Large intestine (tissue), 3 donors: ENCODE results near the gene KLC1. TPM values are rescaled to one million over a fixed set of nuclear protein-coding genes. Genes with fewer than 3 reads are reported as not detected.

ENCODE experiments used
- DNase-seq, 2 donors: peaks; one replicate each; pipeline versions ENCODE4 v3.0.0 to v3.0.0-alpha.2; 2013
- H3K27ac ChIP-seq: one replicate; pipeline ENCODE4 v1.5.1; 2013; ENCODE audit warnings: low read length
- H3K27me3 ChIP-seq: 2 replicates; pipeline ENCODE4 v1.6.1; 2013; ENCODE audit warnings: low read length; ENCODE audit not compliant: control insufficient read depth, insufficient read depth
- H3K36me3 ChIP-seq: 2 replicates; pipeline ENCODE4 v1.6.1; 2013; ENCODE audit warnings: low read length; ENCODE audit not compliant: control insufficient read depth, insufficient read depth
- H3K4me1 ChIP-seq: one replicate; pipeline ENCODE4 v1.6.1; 2013; ENCODE audit warnings: low read length; ENCODE audit not compliant: control insufficient read depth, insufficient read depth
- H3K4me3 ChIP-seq: one replicate; pipeline ENCODE4 v1.5.1; 2013; ENCODE audit warnings: low read length
- H3K9me3 ChIP-seq: one replicate; pipeline ENCODE4 v1.6.1; 2013; ENCODE audit warnings: mild to moderate bottlenecking, low read depth, low read length, moderate library complexity; ENCODE audit not compliant: control insufficient read depth
- WGBS: methylation state at CpG from one replicate; pipeline ENCODE4 v1.1.5; 2013; ENCODE audit warnings: low lambda C conversion rate; ENCODE audit not compliant: insufficient coverage; 5-methylcytosine and 5-hydroxymethylcytosine counted together
- polyA plus RNA-seq: library from polyadenylated mRNA; unstranded; fragments of 120-200 nt; gene quantifications from one replicate; pipeline ENCODE4 v1.2.1, GENCODE V29; 2013

Gene KLC1
- polyA plus RNA-seq, 1 donor, result 115 TPM

DNA sequence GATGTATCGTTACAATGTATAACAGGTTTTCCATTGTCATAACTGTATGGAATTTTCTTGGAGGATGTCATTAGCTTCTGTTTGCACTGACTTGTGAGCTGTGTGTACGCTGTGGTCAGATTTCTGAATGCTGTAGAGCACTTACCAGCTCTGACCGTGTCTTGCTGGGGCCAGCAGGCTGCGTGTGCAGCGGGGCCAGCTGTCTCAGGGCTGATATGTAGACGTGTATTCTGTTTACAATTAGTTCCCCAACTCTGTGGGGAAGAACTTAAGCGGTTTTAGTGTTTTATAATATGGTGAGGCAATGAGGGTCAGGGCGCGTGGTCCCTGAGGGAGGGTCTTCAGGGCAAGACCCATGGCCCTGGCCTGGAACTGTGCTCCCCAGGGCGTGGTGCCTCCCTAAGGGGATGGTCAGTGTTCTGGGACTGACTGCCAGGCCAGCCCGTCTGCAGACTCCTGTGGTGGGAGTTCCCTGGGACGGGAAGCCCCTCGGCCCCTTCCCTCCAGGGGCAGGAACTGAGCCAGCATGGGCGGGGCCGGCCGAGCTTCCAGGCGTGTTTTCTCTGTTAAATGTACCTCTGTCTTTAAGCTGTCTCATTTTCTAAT, 67.6 kb downstream of the KLC1 start:
- peak in 1 of 2 donors; percentile 43 for DNase-seq
- peaks cover 74% of the 10 kb centered on the region for H3K36me3 ChIP-seq
- H3K27ac ChIP-seq, result no peak overlapping the region

DNA sequence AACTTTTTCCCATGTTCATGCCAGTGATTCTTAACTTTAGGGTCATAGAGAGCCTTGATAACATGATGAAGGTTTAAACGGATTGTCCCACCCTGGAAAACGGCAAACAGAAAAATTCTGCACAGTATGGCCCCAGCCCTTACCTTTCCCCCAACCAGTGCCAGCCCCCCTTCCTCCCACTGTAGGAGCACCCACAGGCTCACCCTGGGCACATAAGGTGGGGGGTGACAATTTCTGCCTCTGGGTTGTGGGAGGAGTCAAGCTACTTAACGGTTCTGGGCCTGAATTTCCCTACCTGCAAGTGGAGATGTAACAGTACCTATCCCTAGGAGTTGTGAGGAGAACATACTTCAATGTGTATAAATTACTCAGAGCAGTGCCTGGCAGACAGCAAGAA, 68.2 kb downstream of the KLC1 start:
- Histone ChIP-seq H3K27me3 (no peaks in the 10 kb centered on the region), H3K4me1 (peaks cover 14% of the 10 kb centered on the region), H3K4me3 (no peak overlapping the region), H3K9me3 (no peaks in the 10 kb centered on the region), H3K27ac (no peak overlapping the region), H3K36me3 (peaks cover 75% of the 10 kb centered on the region)
- no CpG with 5 or more reads among the region's 3 CpGs for WGBS
- DNase-seq, result no peak

More for the DNA sequence above, 67.6 kb downstream of the KLC1 start:
- H3K9me3 ChIP-seq, result no peaks in the 10 kb centered on the region
- peaks cover 14% of the 10 kb centered on the region for H3K4me1 ChIP-seq
- no CpG with 5 or more reads among the region's 17 CpGs for WGBS
- H3K4me3 ChIP-seq, result no peak overlapping the region
- H3K27me3 ChIP-seq, result no peaks in the 10 kb centered on the region

DNA sequence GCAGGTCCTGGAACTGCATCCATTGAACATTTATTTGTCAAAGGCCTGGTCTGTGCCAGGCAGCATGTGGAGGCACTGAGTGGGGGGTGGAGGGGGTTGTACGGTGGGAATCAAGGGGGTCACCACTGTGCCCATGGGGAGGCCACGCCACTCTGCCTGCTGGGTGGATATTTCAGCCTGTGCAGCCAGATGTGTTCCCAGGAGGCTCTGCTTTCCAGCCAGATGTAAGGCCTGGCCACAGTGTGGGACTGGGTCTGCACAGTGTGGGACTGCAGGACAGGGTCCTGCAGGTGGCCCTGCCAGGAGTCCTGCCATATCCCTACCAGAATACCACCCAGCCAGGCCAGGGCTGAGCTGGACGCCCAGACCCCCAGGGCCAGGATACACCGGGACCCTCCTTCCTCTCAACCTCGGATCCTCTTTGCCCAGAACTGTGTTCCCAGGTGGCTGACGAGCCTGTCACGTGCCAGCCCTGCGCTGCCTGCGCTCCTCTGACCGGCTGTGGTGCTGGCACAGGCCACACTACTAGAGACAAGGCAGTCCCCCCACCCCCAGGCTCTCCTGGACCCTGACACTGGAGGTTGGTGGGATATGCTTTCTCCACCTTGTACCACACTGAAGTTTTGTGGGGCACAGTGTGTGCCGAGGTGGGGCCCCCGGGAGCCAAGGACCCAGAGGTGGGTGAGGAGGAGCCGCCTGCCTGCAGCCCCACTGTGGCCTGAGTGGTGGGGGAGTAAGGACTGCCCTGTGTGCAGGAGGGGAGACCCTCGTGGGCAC, 68.8 kb downstream of the KLC1 start:
- peaks cover 77% of the 10 kb centered on the region for H3K36me3 ChIP-seq
- H3K27ac ChIP-seq, result no peak overlapping the region
- no peaks in the 10 kb centered on the region for H3K27me3 ChIP-seq
- no peak for DNase-seq
- peaks cover 14% of the 10 kb centered on the region for H3K4me1 ChIP-seq
- H3K9me3 ChIP-seq, result no peaks in the 10 kb centered on the region
- H3K4me3 ChIP-seq, result no peak overlapping the region
- no CpG with 5 or more reads among the region's 14 CpGs for WGBS

DNA sequence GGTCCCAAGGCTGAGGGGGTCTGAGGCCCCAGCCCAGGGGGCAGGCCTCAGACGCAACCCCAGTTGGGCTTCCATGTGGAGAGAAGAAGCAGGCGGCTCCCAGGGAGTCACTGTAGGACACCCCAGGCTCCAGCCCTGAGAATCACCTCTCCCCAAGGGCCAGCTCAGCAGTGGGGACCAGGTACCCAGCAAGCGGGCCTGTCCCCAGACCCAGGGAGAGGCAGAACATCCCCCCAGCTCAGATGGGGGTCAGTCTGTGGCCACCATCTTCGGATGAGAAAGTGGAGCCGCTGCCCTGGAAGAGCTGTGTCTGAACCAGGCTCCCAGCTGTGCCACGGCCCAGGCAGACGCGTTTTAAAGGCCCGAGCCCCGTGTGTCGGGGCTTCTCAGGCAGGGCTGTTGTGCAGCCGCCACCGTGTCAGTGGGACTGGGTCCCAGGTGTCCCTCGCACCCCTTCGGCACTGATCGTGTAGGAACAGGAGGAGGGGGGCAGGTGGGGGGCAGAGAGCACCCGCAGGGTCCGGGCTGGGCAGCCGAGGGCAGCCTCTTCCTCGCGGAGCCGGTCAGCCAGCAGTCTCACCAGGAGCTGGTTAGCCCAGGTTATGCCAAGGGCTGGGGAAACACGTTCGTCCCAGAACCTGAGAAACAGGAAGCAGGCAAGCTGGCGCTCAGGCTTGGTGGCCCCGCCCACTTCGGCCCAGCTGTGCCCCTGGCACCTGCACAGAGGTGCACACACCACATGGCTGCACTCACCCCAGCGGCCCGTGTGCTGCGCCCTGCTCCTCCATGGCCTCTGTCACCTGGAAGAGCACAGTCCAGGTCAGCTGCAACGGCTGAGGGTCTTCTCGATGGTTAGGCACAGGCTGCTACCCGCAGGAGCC, 69.6 kb downstream of the KLC1 start:
- no peak overlapping the region for H3K27ac ChIP-seq
- no peaks in the 10 kb centered on the region for H3K27me3 ChIP-seq
- H3K4me3 ChIP-seq, result no peak overlapping the region
- peaks cover 14% of the 10 kb centered on the region for H3K4me1 ChIP-seq
- WGBS, result no CpG with 5 or more reads among the region's 33 CpGs
- no peak for DNase-seq
- H3K9me3 ChIP-seq, result no peaks in the 10 kb centered on the region
- H3K36me3 ChIP-seq, result peaks cover 77% of the 10 kb centered on the region

DNA sequence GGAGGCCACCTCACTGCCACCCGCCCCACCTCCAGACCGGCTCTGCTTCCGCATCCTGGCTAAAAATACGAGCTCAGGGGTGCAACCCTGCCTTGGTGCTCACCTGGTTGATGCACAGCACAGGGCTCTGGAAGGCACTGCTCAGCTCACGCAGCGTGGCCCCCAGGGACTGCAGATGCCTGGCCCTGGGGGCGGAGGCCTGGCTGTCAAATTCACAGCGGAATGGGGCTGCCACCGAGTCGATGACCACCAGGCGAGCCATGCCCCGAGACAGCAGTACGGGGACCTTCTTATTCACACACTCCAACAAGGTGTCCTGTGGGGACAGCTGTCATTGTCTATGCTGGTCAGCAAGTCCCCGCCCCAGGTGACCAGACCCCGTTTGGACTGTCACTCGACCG, 70.2 kb downstream of the KLC1 start:
- no peak overlapping the region for H3K4me3 ChIP-seq
- H3K4me1 ChIP-seq, result peaks cover 14% of the 10 kb centered on the region
- H3K36me3 ChIP-seq, result peaks cover 76% of the 10 kb centered on the region
- H3K27ac ChIP-seq, result no peak overlapping the region
- no peaks in the 10 kb centered on the region for H3K27me3 ChIP-seq
- 94% methylated on average over 3 of the region's 17 CpGs for WGBS
- DNase-seq, result no peak
- no peaks in the 10 kb centered on the region for H3K9me3 ChIP-seq

DNA sequence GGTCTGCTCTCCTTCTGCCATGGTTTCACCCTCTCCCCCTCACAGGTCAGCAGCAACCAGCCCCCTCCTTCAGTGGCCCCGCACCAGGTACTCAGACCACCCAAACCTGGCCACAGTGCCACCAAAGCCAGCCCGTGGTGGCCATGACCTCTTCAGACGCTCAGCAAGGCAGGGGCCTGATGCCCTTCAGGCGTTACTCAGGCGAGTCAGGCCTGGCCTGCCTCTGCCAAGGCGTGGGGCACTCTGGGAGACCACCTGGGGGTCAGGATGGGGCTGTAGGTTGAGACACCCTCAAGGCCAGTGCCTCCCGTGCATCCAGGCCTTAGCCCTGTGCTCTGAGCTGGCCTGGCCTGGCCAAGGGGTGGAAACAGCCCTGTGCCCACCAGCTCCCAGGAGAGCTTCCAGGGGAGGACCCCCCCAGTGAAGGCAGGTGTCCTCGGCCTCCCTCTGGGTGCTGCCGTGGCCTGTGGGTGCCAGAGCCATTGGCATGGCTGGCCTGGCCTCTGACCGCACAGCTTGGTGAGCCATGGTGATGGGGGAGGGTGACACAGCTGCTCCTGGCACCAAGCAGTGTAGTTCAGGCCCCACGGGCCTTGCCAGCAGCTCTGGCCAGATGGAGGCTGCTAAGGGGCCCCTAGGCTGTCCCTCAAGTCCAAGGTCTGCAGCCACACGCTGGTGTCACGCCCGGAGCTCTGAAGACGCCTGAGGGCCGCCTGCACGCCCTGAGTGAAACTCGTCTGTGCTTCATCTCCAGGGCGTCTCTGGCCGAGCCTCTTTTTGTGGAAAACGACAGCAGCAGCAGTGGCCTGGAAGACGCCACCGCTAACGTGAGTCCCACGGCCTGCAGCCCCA, 71.1 kb downstream of the KLC1 start:
- H3K4me1 ChIP-seq, result peaks cover 14% of the 10 kb centered on the region
- DNase-seq, result peak; percentile 76 to 86
- whole genome bisulfite sequencing, result no CpG with 5 or more reads among the region's 25 CpGs
- peak overlapping the region; percentile 72 for H3K27ac ChIP-seq
- no peaks in the 10 kb centered on the region for H3K9me3 ChIP-seq
- H3K4me3 ChIP-seq, result no peak overlapping the region
- peaks cover 77% of the 10 kb centered on the region for H3K36me3 ChIP-seq
- H3K27me3 ChIP-seq, result no peaks in the 10 kb centered on the region

DNA sequence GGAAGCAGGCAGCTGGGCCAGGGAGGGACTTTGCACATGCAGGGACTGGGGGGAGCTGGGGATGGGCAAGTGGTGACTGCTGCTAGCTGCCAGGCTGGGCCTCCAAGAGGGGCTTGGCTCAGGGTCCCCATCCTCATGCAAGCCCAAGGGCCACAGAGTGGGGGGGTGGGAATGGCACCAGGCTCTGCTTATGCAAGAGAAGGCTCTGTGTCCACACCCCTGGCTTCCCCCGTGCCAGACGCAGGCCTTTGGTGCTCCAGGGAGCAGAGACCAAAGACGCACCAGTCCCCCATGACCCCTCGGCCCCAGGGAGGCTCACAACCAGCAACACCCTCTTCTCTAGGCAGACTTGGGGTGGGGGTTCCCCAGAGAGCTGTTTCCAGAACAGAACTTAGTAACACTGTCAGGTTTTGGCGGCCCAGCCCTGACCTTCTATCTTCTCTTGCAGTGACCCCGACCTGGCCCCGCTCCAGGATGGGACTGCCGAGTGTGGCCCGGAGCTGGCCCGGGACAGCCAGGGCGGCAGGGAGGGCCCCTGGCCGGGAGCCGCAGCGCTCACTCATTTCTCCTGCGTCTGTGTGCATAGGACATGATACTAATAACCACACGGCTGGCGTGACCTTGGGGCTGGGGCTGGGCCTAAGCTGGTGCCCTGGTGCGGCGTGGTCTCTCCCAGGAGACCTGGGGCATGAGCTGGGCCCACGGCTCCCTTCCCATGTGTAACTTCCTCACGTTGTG, 71.9 kb downstream of the KLC1 start:
- Histone ChIP-seq H3K27ac (peak overlapping the region; percentile 72), H3K9me3 (no peaks in the 10 kb centered on the region), H3K4me1 (peaks cover 14% of the 10 kb centered on the region), H3K27me3 (no peaks in the 10 kb centered on the region), H3K4me3 (no peak overlapping the region), H3K36me3 (peaks cover 76% of the 10 kb centered on the region)
- WGBS, result 90% methylated on average over 2 of the region's 21 CpGs
- no peak for DNase-seq

DNA sequence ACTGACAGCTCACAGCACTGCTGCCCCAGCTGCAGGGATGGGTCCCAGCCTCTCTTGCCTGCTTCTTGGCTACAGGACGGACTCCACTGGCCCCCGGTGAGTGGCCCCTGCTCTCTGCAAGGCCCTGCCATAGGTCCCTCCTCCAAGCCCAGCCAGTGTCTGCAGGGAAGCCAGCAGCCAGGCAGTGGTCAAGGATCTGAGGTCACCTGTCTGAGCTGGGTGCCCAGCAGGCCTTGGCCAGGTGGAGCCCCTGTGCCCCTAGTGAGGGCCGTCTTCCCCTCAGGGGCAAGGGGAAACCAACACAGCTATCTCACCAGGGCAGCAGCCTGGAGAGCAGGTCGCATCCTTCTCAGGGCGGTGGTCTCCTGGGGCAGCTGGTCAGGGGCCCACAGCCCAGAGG, 73.1 kb downstream of the KLC1 start:
- H3K4me3 ChIP-seq, result no peak overlapping the region
- peaks cover 86% of the 10 kb centered on the region for H3K36me3 ChIP-seq
- H3K27ac ChIP-seq, result no peak overlapping the region
- no peaks in the 10 kb centered on the region for H3K9me3 ChIP-seq
- H3K27me3 ChIP-seq, result no peaks in the 10 kb centered on the region
- WGBS, result no CpG with 5 or more reads among the region's 5 CpGs
- peaks cover 12% of the 10 kb centered on the region for H3K4me1 ChIP-seq
- no peak for DNase-seq

DNA sequence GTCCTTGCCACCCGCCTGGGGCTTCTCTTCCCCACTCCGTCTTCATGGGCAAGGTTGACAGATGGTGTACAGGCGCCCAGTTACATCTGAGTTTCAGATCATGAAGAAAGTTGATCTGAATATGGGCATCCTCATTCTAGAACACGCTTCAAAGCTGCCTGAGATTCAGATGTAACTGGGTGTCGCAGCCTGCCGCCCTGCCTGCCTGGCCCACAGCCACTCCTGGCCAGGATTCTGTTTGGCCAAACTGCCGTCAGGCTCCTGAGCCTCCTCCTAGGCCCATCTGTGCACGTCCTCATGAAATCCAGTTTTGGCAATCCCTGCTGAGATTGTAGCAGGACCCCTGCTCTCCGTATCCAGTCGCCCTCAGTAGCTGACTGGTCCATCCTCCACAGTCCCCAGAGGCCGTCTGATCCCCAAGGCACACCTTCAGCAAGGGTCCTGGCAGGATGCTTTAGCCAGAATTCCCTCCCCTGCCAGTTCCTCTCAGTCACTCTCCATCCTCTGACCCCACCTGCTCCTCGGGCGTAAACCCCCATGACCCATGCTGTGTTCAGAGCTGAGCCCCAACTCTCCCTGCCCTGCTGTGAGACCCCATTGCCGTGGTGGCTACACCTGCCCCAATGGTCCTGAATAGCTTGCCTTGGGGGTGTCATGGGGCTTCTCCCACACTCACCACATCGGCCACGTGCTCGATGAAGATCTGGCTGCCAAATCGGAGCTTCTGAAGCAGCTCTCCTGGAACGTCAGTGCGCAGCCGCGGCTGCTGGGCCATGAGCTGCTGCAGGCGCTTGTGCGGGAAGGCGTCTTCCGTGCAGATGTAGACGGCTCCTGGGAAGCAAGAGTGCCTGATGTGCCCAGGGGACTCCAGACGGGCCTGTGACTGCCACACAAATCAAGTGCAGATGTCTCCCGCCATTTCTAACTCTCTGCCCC, 73.8 kb downstream of the KLC1 start:
- H3K27me3 ChIP-seq, result no peaks in the 10 kb centered on the region
- no peak overlapping the region for H3K27ac ChIP-seq
- DNase-seq, result no peak
- H3K9me3 ChIP-seq, result no peaks in the 10 kb centered on the region
- H3K4me1 ChIP-seq, result peaks cover 12% of the 10 kb centered on the region
- no peak overlapping the region for H3K4me3 ChIP-seq
- H3K36me3 ChIP-seq, result peaks cover 83% of the 10 kb centered on the region
- no CpG with 5 or more reads among the region's 29 CpGs for WGBS
